IMR-90 (cell line): ENCODE measurements around the gene TIGD3. TPM values are rescaled to one million over a fixed set of nuclear protein-coding genes. Genes with fewer than 3 reads are reported as not detected.

Source experiments
- ATAC-seq: fragments of 200-7000 bp; cut with Tn5 transposase; 2 replicates; pipeline ENCODE4 v1.9.1; 2020; ENCODE audit warnings: low read depth, mild to moderate bottlenecking, moderate library complexity
- BruUV-seq: library from RNA; stranded (reverse); fragments of 400-500 nt; replicated peaks from 2 replicates; lab custom pipeline; 2021; lab: Mats Ljungman, UMichigan
- CTCF ChIA-PET: fragments of 300-600 bp; formaldehyde crosslinking; extraction: SDS; loops from one replicate; lab custom pipeline; 2021; ENCODE audit warnings: antibody characterized with exemption; lab: Yijun Ruan, JAX
- POLR2A ChIA-PET: fragments of 300-600 bp; sonication (Branson Sonifier 250); formaldehyde crosslinking; loops from one replicate; lab custom pipeline; 2022; ENCODE audit warnings: antibody characterized with exemption; ENCODE audit not compliant: unreplicated experiment; lab: Charles Lee
- DNase-seq: peaks from one replicate; pipeline ENCODE4 v3.0.0; 2013
- H2AFZ ChIP-seq: replicated peaks from 2 replicates; pipeline ENCODE3; 2013; ENCODE audit warnings: low read length, mild to moderate bottlenecking; ENCODE audit not compliant: poor library complexity
- H2AK5ac ChIP-seq: 2 replicates; pipeline ENCODE4 v1.6.1; 2013; ENCODE audit warnings: low read depth, low read length, inconsistent platforms
- H2AK9ac ChIP-seq: replicated peaks from 2 replicates; pipeline ENCODE3; 2013; ENCODE audit warnings: mild to moderate bottlenecking, low read depth, low read length, moderate library complexity; ENCODE audit not compliant: poor library complexity
- H2BK120ac ChIP-seq: 2 replicates; pipeline ENCODE4 v1.6.1; 2013; ENCODE audit warnings: low read depth, low read length, inconsistent platforms
- H2BK15ac ChIP-seq: 3 replicates; pipeline ENCODE4 v1.6.1; 2013; ENCODE audit warnings: low read depth, low read length, inconsistent platforms
- H2BK20ac ChIP-seq: 2 replicates; pipeline ENCODE4 v1.6.1; 2013; ENCODE audit warnings: low read depth, mild to moderate bottlenecking, inconsistent platforms, low read length, moderate library complexity
- H2BK5ac ChIP-seq: 2 replicates; pipeline ENCODE4 v1.6.1; 2013; ENCODE audit warnings: mild to moderate bottlenecking, low read depth, low read length, inconsistent platforms; ENCODE audit not compliant: poor library complexity, severe bottlenecking
- H3K14ac ChIP-seq: replicated peaks from 2 replicates; pipeline ENCODE4 v1.6.1; 2013; ENCODE audit warnings: low read depth, low read length, inconsistent platforms
- H3K18ac ChIP-seq: 2 replicates; pipeline ENCODE4 v1.6.1; 2013; ENCODE audit warnings: low read depth, low read length, control low read depth
- H3K23ac ChIP-seq: 2 replicates; pipeline ENCODE4 v1.6.1; 2013; ENCODE audit warnings: low read depth, low read length, inconsistent platforms
- H3K27ac ChIP-seq: 2 replicates; pipeline ENCODE4 v1.5.1; 2013; ENCODE audit warnings: mild to moderate bottlenecking, control low read depth, low read length; ENCODE audit not compliant: insufficient read depth
- H3K27me3 ChIP-seq: 2 replicates; pipeline ENCODE4 v1.6.1; 2013; ENCODE audit warnings: low read length; ENCODE audit not compliant: control insufficient read depth, insufficient read depth
- H3K36me3 ChIP-seq: 2 replicates; pipeline ENCODE4 v1.6.1; 2013; ENCODE audit warnings: low read length, mixed read lengths; ENCODE audit not compliant: control insufficient read depth, insufficient read depth
- H3K4ac ChIP-seq: 2 replicates; pipeline ENCODE4 v1.6.1; 2013; ENCODE audit warnings: low read depth, low read length, inconsistent platforms
- H3K4me1 ChIP-seq: 2 replicates; pipeline ENCODE4 v1.6.1; 2013; ENCODE audit warnings: low read length, mixed read lengths; ENCODE audit not compliant: control insufficient read depth, insufficient read depth
- H3K4me2 ChIP-seq: 2 replicates; pipeline ENCODE4 v1.6.1; 2013; ENCODE audit warnings: low read depth, mild to moderate bottlenecking, control low read depth, low read length, moderate library complexity
- H3K4me3 ChIP-seq: 2 replicates; pipeline ENCODE4 v1.5.1; 2013; ENCODE audit warnings: low read depth, mild to moderate bottlenecking, control low read depth, low read length, moderate library complexity; ENCODE audit not compliant: insufficient read depth
- H3K56ac ChIP-seq: 2 replicates; pipeline ENCODE4 v1.6.1; 2013; ENCODE audit warnings: low read length, inconsistent platforms; ENCODE audit not compliant: insufficient read depth; ENCODE audit errors: extremely low read depth
- H3K79me1 ChIP-seq, 2 experiments: 2 replicates each; pipeline ENCODE4 v1.6.1; 2013; ENCODE audit warnings: low read length in 2 of 2, inconsistent platforms in 1 of 2, low read depth in 1 of 2
- H3K9ac ChIP-seq: 2 replicates; pipeline ENCODE4 v1.6.1; 2013; ENCODE audit warnings: low read depth, low read length, control low read depth
- H3K9me1 ChIP-seq: 2 replicates; pipeline ENCODE4 v1.6.1; 2013; ENCODE audit warnings: low read length, inconsistent platforms; ENCODE audit not compliant: insufficient read depth
- H3K9me3 ChIP-seq: 2 replicates; pipeline ENCODE4 v1.6.1; 2013; ENCODE audit warnings: low read length; ENCODE audit not compliant: control insufficient read depth, insufficient read depth
- H4K20me1 ChIP-seq: 2 replicates; pipeline ENCODE4 v1.6.1; 2013; ENCODE audit warnings: low read length, inconsistent platforms; ENCODE audit not compliant: insufficient read depth
- H4K5ac ChIP-seq: 2 replicates; pipeline ENCODE4 v1.6.1; 2013; ENCODE audit warnings: mild to moderate bottlenecking, low read depth, low read length, control low read depth
- H4K8ac ChIP-seq, 2 experiments: 2 replicates each; pipeline ENCODE4 v1.6.1; 2013; ENCODE audit warnings: low read depth in 2 of 2, low read length in 2 of 2, control low read depth in 1 of 2, inconsistent platforms in 1 of 2
- H4K91ac ChIP-seq: 2 replicates; pipeline ENCODE4 v1.6.1; 2013; ENCODE audit warnings: low read depth, low read length, inconsistent platforms; ENCODE audit not compliant: insufficient read depth
- BHLHE40 ChIP-seq: fragments of 150-350 bp; IDR thresholded peaks from 2 replicates; pipeline ENCODE4 v1.6.1; 2016; ENCODE audit warnings: mild to moderate bottlenecking, low read depth, low read length
- CEBPB ChIP-seq: IDR thresholded peaks from 2 replicates; pipeline ENCODE4 v1.6.1; 2012; ENCODE audit warnings: low read depth, low read length, improper control_type of control experiment
- CHD1 ChIP-seq: IDR thresholded peaks from 2 replicates; pipeline ENCODE4 v1.6.1; 2012; ENCODE audit warnings: low read depth, low read length, improper control_type of control experiment
- CTCF ChIP-seq: conservative IDR thresholded peaks from 2 replicates; pipeline ENCODE4 v1.5.1; 2012; ENCODE audit warnings: mild to moderate bottlenecking, low read depth, low read length, improper control_type of control experiment
- MAFK ChIP-seq: IDR thresholded peaks from 2 replicates; pipeline ENCODE4 v1.6.1; 2012; ENCODE audit warnings: low read depth, low read length, improper control_type of control experiment
- MAZ ChIP-seq: IDR thresholded peaks from 2 replicates; pipeline ENCODE4 v1.6.1; 2012; ENCODE audit warnings: low read depth, mild to moderate bottlenecking, low read length, improper control_type of control experiment, moderate library complexity, borderline replicate concordance
- POLR2A ChIP-seq: IDR thresholded peaks from 2 replicates; pipeline ENCODE4 v1.6.1; 2012; ENCODE audit warnings: mild to moderate bottlenecking, low read depth, low read length
- RAD21 ChIP-seq: IDR thresholded peaks from 2 replicates; pipeline ENCODE4 v1.6.1; 2012; ENCODE audit warnings: low read length, improper control_type of control experiment
- RCOR1 ChIP-seq: IDR thresholded peaks from 2 replicates; pipeline ENCODE4 v1.6.1; 2012; ENCODE audit warnings: mild to moderate bottlenecking, low read length, improper control_type of control experiment; ENCODE audit not compliant: insufficient replicate concordance
- WGBS, 2 experiments: methylation state at CpG; one replicate each; pipeline versions ENCODE4 v1.1.5 to v1.1.7; 2013; ENCODE audit warnings: missing lambda C conversion rate in 2 of 2; ENCODE audit not compliant: insufficient read length in 1 of 2; ENCODE audit errors: extremely low coverage in 2 of 2; 5-methylcytosine and 5-hydroxymethylcytosine counted together
- dilution Hi-C: fragments of 300-500 bp; cut with HindIII; formaldehyde crosslinking; loops from one replicate; pipeline ENCODE4 v1.14.3; 2018; ENCODE audit warnings: low sequenced_read_pairs; ENCODE audit not compliant: unreplicated experiment
- in situ Hi-C: fragments of 300-500 bp; cut with MboI; formaldehyde crosslinking; loops from 3 replicates; pipeline ENCODE4 v1.14.3; 2019; ENCODE audit warnings: low sequenced_read_pairs, inconsistent platforms, mixed read lengths
- intact Hi-C: fragments of 100-400 bp; cut with micrococcal nuclease; formaldehyde crosslinking; loops from 2 replicates; pipeline ENCODE4 v1.10.0; 2022
- polyA plus RNA-seq, 3 experiments: library from polyadenylated mRNA; depleted of rRNA; stranded (reverse); fragments of >200 nt; gene quantifications; 2 replicates each; pipeline ENCODE4 v1.2.3, GENCODE V29; 2012; ENCODE audit warnings: low replicate concordance in 1 of 3
- total RNA-seq: library from RNA; depleted of rRNA; stranded (reverse); fragments of >200 nt; gene quantifications from 2 replicates; pipeline ENCODE4 v1.2.3, GENCODE V29; 2012

The TIGD3 gene
- total and polyA plus RNA-seq, 2 of the 4 experiments (the other 2 are of a cell fraction) = 0.12 TPM; not detected in 1

GRCh38 chr11:65381716-65382032 is 27.1 kb downstream of the TIGD3 start:
- H2AK9ac ChIP-seq = peak overlapping the region; percentile 96
- peaks cover 14 to 54% of the 10 kb centered on the region in 2 experiments for H3K79me1 ChIP-seq
- BruUV-seq = no TSS peak
- peak overlapping the region; percentile 99 for H3K4ac ChIP-seq
- POLR2A ChIA-PET = interaction anchor here (1.5 to 4.7 kb wide), 2 partner anchors 41 to 118 kb away, joined by 4 to 32 read pairs; partner anchors contain the start of genes MALAT1 and NEAT1
- no peaks in the 10 kb centered on the region for H3K27me3 ChIP-seq
- peak overlapping the region; percentile 45 for H3K18ac ChIP-seq
- H4K91ac ChIP-seq = peak overlapping the region; percentile 95
- DNase-seq = no peak
- H3K36me3 ChIP-seq = no peaks in the 10 kb centered on the region
- TF ChIP-seq RCOR1 (no peak), BHLHE40 (no peak), RAD21 (no peak), CTCF (no peak), CEBPB (no peak), MAZ (no peak), CHD1 (no peak), MAFK (no peak), POLR2A (no peak)
- H4K5ac ChIP-seq = peak overlapping the region; percentile 76
- CTCF ChIA-PET = interaction anchor here (0.6 to 1.1 kb wide), 2 partner anchors 10 to 90 kb away, joined by 3 read pairs; no protein-coding TSS in a partner anchor
- H3K27ac ChIP-seq = peak overlapping the region; percentile 89
- peak overlapping the region; percentile 87 for H2BK15ac ChIP-seq
- peak; percentile 2 for ATAC-seq
- H3K14ac ChIP-seq = peak overlapping the region; percentile 97
- peak overlapping the region; percentile 95 for H2BK5ac ChIP-seq
- peak overlapping the region; percentile 81 for H3K56ac ChIP-seq
- peak overlapping the region; percentile 57 for H3K9ac ChIP-seq
- H4K8ac ChIP-seq = peak overlapping the region; percentile 66 to 88
- WGBS, 2 experiments = no CpG with 5 or more reads among the region's 6 CpGs
- H3K23ac ChIP-seq = peak overlapping the region; percentile 88
- peak overlapping the region; percentile 51 for H3K4me2 ChIP-seq
- H2BK20ac ChIP-seq = peak overlapping the region; percentile 93
- intact Hi-C loops (loop anchor here (1.0 to 5.0 kb wide), 3 partner anchors 40 to 191 kb away; partner anchors contain the start of genes FAM89B and ZNRD2), dilution Hi-C loops (no loop called here), in situ Hi-C loops (no loop called here)
- H2AK5ac ChIP-seq = peak overlapping the region; percentile 66
- H4K20me1 ChIP-seq = peaks cover 6% of the 10 kb centered on the region
- H3K4me3 ChIP-seq = peak overlapping the region; percentile 1
- peak overlapping the region; percentile 99 for H2BK120ac ChIP-seq
- H2AFZ ChIP-seq = peak overlapping the region; percentile 96
- no peaks in the 10 kb centered on the region for H3K9me3 ChIP-seq
- H3K9me1 ChIP-seq = peaks cover 24% of the 10 kb centered on the region
- H3K4me1 ChIP-seq = peaks cover 27% of the 10 kb centered on the region
